Kasumi-1 (cell line): ENCODE measurements around the gene ALPG.
"Not testable (repeated sequence)": the region's sequence is repeated elsewhere in the genome, so short reads cannot be mapped to it uniquely, and the experiment has no call there.

Experiments used
- DNase-seq, 2 experiments: peaks; one replicate each; lab custom pipeline; 2025; lab: John Stamatoyannopoulos, UW

Gene ALPG

GRCh38 chr2:232419245-232420072 is 12.8 kb downstream of the ALPG start:
- no peak for DNase-seq

- no peak for DNase-seq
Measured at GRCh38 chr2:232420073-232420454, 13.4 kb downstream of the ALPG start.

DNA sequence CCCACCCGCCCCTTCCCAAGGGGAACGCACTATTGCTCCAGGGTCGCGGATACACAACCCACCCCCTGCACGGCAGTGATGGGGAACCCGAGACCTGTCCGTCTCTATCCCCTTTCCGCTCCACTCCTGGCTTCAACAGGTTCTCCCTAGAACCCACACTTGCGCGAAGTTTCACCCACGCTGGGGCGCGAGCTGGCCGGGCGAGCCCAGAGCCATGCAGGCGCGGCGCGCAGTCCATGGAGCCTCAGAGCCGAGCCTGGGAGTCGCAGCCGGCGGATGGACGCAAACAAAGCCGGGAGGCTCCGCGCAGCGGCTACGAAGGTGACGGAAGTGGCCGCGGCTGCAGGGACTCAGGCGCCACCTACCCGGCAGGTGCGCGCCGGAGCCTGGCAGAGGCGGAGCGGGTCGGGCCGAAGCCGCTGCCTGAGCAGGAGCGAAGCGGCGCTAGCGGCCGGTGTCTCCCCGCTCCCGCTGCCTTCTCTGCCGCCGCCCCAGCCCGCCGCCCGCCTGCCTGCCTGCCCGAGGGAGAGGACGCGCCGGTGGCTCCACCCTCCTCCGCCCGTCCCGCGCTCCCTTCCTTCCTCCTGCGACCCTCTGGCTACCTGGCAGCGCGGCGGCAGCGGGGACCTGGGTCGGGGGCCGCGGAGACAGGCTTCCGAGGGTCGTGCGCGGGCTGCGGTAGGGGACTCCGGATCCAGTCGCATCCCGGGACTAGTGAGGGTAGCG is 14.0 kb downstream of the ALPG start:
- no peak for DNase-seq

DNA sequence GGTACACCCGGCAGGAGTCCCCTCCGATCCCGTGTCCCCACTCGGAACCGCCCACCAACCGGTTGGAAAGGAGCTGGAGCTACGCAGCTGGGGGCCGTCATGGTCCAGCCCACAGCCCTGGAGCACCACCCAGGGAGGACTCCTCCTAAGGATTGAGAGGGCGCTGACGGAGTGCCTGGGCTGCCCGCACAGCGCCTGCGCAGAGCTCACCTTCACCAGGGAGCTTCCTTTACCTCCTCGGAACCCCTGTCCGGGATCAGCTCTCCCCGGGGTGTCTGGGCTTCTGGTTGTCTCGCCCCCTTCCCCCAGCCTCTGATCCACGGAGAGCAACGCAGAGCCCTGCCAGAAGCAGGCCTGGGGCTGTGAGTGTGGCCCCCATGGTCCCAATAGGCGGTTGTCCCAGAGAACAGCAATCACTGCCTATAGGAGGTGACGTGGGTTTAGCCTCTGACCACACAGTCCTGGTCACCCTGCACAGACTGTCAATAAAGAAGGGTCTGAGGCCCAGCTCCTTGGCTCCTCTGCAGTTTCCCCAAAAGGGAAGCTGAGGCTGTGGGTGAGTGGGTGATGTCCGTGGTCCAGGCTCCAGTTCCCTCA is 14.6 kb downstream of the ALPG start:
- DNase-seq, result no peak

- DNase-seq, result no peak
Measured at GRCh38 chr2:232422051-232422450, 15.4 kb downstream of the ALPG start.

DNA sequence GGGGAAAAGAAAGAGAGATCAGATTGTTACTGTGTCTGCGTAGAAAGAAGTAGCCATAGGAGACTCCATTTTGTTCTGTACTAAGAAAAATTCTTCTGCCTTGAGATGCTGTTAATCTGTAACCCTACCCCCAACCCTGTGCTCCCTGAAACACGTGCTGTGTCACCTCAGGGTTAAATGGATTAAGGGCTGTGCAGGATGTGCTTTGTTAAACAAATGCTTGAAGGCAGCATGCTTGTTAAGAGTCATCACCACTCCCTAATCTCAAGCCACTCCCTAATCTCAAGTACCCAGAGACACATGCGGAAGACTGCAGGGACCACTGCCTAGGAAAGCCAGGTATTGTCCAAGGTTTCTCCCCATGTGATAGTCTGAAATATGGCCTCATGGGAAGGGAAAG is 16.4 kb downstream of the ALPG start:
- DNase-seq, result not testable (repeated sequence)

DNA sequence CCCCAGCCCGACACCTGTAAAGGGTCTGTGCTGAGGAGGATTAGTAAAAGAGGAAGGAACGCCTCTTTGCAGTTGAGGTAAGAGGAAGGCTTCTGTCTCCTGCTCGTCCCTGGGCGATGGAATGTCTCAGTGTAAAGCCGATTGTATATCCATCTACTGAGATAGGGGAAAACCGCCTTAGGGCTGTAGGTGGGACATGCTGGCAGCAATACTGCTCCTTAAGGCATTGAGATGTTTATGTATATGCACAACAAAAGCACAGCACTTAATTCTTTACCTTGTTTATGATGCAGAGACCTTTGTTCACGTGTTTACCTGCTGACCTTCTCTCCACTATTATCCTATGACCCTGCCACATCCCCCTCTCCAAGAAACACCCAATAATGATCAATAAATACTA is 16.8 kb downstream of the ALPG start:
- DNase-seq, result not testable (repeated sequence)

- no peak for DNase-seq
Measured at GRCh38 chr2:232431705-232432590, 25.3 kb downstream of the ALPG start.

- no peak for DNase-seq
Measured at GRCh38 chr2:232432598-232433184, 26.0 kb downstream of the ALPG start.

DNA sequence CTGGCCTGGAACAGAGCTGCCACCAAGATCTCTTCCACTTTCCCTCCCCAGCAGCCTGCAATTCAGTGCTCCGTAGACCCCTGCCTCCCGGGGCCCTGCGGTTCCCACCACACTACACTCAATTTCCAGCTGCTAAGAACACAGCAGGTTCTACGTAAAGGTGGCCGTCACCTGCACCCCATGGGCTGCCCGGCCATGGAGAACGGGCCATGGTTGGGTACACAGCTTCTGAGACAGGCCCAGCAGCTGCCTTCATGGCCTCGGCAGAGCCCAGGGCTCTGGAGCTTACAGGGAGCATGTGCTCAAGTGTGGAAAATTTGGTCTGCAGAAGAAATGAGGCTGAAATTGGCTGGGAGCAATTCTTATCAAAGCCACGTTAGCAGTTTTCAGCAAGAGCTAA is 27.0 kb downstream of the ALPG start:
- not testable (repeated sequence) for DNase-seq

GRCh38 chr2:232434091-232434490 is 27.4 kb downstream of the ALPG start:
- no peak for DNase-seq

- DNase-seq, result no peak
Measured at GRCh38 chr2:232434563-232435374, 28.1 kb downstream of the ALPG start.

GRCh38 chr2:232435375-232435648 is 28.7 kb downstream of the ALPG start:
- DNase-seq, result no peak

- no peak for DNase-seq
Measured at GRCh38 chr2:232435805-232436204, 29.2 kb downstream of the ALPG start.

DNA sequence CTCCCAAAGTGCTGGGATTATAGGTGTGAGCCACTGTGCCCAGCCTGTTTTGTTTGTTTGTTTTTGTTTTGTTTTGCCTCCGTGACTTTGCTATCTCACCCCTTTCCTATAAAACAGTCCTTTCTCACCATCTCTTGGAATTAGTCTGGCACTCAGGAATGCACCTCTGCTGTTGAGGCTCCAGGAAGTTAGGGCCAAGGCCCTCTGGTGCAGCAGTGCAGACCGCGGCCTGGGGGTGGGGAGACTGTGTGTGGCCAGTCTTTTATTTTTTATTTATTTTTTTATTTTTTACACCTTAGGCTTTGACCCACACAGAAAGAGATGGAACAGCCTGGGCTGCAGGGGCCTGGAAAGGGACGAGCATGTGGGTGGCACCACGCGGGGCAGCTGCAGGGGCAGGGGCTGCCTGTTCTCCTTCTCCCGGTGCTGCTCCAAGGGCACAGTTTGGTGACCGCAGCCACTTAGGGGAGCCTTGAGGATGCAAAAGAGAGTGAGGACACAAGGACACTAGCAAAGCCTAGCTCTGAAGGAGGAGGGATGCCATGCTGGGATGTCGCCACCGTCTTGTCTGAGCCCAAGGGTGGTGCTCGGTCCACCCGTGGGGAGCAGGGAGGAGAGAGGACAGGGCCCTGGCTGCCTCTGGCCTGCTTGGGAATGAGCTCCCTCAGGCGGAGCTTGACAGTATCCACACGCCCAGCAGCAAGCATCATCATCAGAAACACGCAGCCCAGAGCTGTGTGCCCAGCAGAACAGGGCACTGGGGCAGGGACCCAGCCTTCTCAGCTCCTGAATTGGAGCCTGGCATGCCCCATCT is 29.9 kb downstream of the ALPG start:
- DNase-seq, result no peak

DNA sequence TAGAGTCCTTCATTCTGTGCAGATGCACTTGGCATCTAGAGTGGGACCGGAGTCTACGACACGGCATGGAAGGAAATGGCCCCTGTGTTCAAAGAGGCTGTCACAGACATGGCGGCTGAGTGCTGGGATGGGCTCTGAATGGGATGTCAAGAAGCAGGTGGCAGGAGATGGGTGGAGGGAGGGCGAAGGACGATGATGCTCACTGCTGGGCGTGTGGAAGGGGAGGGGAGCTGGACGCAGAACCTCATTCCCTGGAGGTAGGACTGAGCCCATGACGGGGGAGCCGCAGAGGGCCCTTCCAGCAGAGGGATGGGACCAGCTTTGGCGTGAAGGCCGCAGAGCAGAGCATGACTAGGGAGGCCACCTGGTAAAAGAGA is 30.5 kb downstream of the ALPG start:
- DNase-seq, result no peak

DNA sequence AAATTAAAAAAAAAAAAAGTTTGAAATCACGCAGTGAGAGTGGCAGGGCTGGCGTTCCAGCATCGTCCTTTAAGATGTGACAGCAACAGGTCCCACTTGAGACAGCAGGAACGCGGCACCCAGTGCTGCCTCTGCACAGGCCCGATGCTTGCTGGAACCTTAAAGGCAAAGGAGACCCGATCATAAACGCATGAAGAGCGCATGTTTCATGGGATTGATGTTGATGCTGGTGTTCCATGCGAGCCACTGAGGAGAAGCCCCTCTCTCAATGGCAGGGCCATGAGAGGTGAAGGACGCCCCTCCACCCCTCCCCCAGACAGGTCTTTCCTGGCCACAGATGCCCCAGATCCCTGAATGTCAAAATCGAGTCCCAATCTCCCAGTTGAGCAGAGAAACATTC is 31.4 kb downstream of the ALPG start:
- DNase-seq, result no peak

DNA sequence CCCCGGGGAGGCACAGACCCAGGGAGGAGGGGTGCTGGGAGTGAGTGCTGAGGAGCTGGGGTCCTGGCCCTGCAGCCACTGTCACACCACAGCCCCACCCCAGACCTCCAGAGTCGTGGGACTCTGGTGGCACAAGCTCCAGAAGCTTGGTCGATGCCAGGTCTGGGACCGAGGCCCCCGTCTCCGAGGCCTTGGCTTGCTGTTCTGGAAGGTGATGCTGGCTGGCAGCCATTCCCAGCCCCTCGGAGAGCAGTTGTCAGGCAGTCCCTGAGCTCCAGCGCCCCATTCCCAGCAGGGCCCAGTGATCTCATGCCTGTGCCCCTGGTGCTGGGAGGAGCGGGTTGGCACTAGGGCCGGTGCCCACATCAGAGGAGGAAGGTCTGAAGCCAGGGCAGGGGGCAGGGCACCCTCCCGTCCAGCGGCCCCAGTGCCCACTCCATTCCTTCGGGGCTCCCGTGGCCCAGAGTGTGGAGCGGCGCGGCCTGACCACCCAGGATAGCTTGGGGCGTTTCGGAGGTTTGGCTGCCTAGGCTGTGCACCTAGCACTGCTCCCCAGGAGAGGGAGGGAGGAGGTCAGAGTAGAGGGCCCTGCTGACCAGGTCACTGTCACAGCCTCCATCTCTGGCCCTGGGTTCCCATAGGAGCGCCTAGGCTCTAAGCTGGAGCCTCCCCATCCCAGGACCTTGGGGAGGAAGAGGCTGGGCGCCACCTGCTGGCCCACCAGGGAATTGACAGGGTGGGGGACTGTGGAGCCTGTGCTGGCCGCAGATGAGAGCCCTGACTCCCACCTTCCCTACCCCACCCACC is 32.5 kb downstream of the ALPG start:
- no peak for DNase-seq

GRCh38 chr2:232439758-232440135 is 33.1 kb downstream of the ALPG start:
- DNase-seq, result no peak
